ENCODE data around the gene JAK3. TPM values are rescaled to one million over a fixed set of nuclear protein-coding genes. Genes with fewer than 3 reads are reported as not detected.

JAK3 gene
- total and polyA plus RNA-seq, 2 of the 8 experiments (the other 6 are each of a cell fraction or from before 2014, with no cell fraction given) = 4.0 to 4.7 TPM

DNA sequence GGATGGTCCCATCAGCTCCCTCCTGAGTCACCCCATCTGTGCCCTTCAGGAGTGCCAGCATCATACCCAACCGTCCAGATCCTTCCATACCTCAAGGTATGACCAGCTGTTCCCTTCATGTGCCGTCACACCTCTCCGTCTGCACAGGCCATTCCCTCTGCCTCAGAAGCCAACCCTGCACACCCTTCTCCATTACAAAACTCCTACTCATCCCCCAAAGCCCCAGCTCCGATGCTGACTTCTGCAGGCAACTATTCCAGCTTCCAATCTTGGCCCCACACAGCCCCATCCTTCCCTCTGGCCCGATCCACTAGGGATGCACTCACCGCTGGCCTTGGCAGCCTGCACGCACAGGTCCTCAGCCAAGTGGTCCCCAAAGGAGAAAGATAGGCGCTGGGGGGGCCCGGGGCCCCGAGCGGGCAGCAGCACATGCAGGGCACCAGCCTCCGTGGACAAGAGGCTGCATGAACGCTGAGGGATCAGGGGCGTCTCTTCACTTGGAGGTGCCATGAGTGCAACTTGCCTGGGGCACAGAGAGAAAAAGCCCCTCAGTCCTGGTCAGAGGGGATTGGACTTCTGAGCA lies 3.8 kb downstream of the JAK3 start:
- no peak for FAIRE-seq
- H3K27me3 ChIP-seq (replicated peaks in 1 of 4; ENCODE audit: control insufficient read depth in 3 of 4, extremely low read depth in 1 of 4, insufficient read depth in 3 of 4, low read length in 3 of 4) = peaks cover 0 to 14% (median 5%) of the 10 kb centered on the region in 4 experiments; a peak in 5 of 7 replicates
- POLR2A ChIA-PET (ENCODE audit: partially characterized antibody) = interaction anchor here (0.5 to 12.5 kb wide), 3 partner anchors 12 to 592 kb away, joined by 3 to 133 read pairs (median 29); partner anchors contain the start of gene RPL18A
- TF ChIP-seq TEAD4 (IDR thresholded peaks at IDR 0.05; ENCODE audit: low read depth, low read length) = no peak
- TF ChIP-seq NRF1 (IDR thresholded peaks at IDR 0.05; ENCODE audit: low read depth, low read length) = no peak
- TF ChIP-seq TAF1 (IDR thresholded peaks at IDR 0.05; ENCODE audit: low read depth, low read length) = no peak
- TF ChIP-seq JUND (IDR thresholded peaks at IDR 0.05; ENCODE audit: low read length) = no peak
- TF ChIP-seq KDM5A (IDR thresholded peaks at IDR 0.05; ENCODE audit: low read length) = no peak
- no peak for TF ChIP-seq EGR1 (IDR thresholded peaks at IDR 0.05; ENCODE audit: borderline replicate concordance, low read depth, low read length)
- no peak for TF ChIP-seq SUZ12 (IDR thresholded peaks at IDR 0.05; ENCODE audit: low read length)
- no peak for TF ChIP-seq NANOG (IDR thresholded peaks at IDR 0.05; ENCODE audit: insufficient read depth, low read depth, low read length, poor library complexity, severe bottlenecking)
- no peak for TF ChIP-seq RBBP5 (IDR thresholded peaks at IDR 0.05; ENCODE audit: borderline replicate concordance, low read depth, low read length)
- no peak for TF ChIP-seq ZNF274 (IDR thresholded peaks at IDR 0.05; ENCODE audit: borderline replicate concordance, extremely low read depth, low read length)
- no peak for TF ChIP-seq YY1 (IDR thresholded peaks at IDR 0.05; ENCODE audit: low read depth, low read length)
- no peak for TF ChIP-seq EZH2 (IDR thresholded peaks at IDR 0.05; ENCODE audit: low read depth, low read length, severe bottlenecking)

More for the DNA sequence above, 3.8 kb downstream of the JAK3 start:
- no peaks in the 10 kb centered on the region for H3K79me1 ChIP-seq (ENCODE audit: low read depth, low read length)
- peaks cover 0 to 16% (median 4%) of the 10 kb centered on the region in 4 experiments; a peak in 5 of 7 replicates for H3K4me1 ChIP-seq (replicated peaks in 1 of 4; ENCODE audit: control insufficient read depth in 3 of 4, insufficient read depth in 4 of 4, low read length in 3 of 4)
- no peak overlapping the region for H3K18ac ChIP-seq (ENCODE audit: extremely low read depth, low read length)
- no peak overlapping the region for H3K14ac ChIP-seq (ENCODE audit: insufficient read length)
- no peak overlapping the region for H3K4me2 ChIP-seq (ENCODE audit: insufficient read depth in 1 of 2, low read depth in 2 of 2, low read length in 2 of 2)
- no peak overlapping the region for H3K56ac ChIP-seq (replicated peaks; ENCODE audit: insufficient read length, low read depth, low read length)
- H3K27ac ChIP-seq (ENCODE audit: low read depth, low read length) = no peak overlapping the region
- CTCF ChIA-PET (ENCODE audit: partially characterized antibody) = interaction anchor here (0.6 to 2.1 kb wide), 7 partner anchors 9 to 669 kb away, joined by 3 to 8 read pairs (median 3); partner anchors contain the start of gene RPL18A
- H4K5ac ChIP-seq (ENCODE audit: insufficient read length, low read depth, low read length) = no peak overlapping the region
- no peak overlapping the region for H4K91ac ChIP-seq (replicated peaks; ENCODE audit: insufficient read length, low read length)
- WGBS, 2 experiments (ENCODE audit: extremely low coverage in 1 of 2, insufficient coverage in 1 of 2, insufficient read length in 1 of 2, insufficient replicate concordance in 2 of 2, low coverage in 1 of 2, low lambda C conversion rate in 2 of 2, missing lambda C conversion rate in 1 of 2) = 88% methylated on average over 14 of the region's 14 CpGs; no CpG with 5 or more reads in 1 of the 2 experiments
- H3K9ac ChIP-seq (replicated peaks in 1 of 4; ENCODE audit: extremely low read depth in 1 of 4, low read depth in 3 of 4, low read length in 3 of 4) = no peak overlapping the region
- no peak overlapping the region for H3K23ac ChIP-seq (ENCODE audit: insufficient read length)
- H3K9me3 ChIP-seq (ENCODE audit: insufficient read depth in 2 of 2, low read depth in 1 of 2, low read length in 1 of 2) = no peaks in the 10 kb centered on the region
- no peak overlapping the region for H2AFZ ChIP-seq (ENCODE audit: low read length)
- H3K4me3 ChIP-seq (ENCODE audit: extremely low read depth in 1 of 4, insufficient read depth in 2 of 4, low read depth in 3 of 4, low read length in 4 of 4) = no peak overlapping the region
- H4K8ac ChIP-seq (ENCODE audit: extremely low read depth, insufficient read depth, low read length) = no peak overlapping the region
- H3K4ac ChIP-seq (replicated peaks; ENCODE audit: insufficient read length, low read depth, low read length) = no peak overlapping the region
- no peaks in the 10 kb centered on the region for H3K36me3 ChIP-seq (ENCODE audit: control insufficient read depth in 2 of 4, insufficient read depth in 4 of 4, low read length in 3 of 4)
- DNase-seq (ENCODE audit: low read depth in 1 of 2, low spot score in 2 of 2) = no peak
- peaks cover 14% of the 10 kb centered on the region for H3K23me2 ChIP-seq (ENCODE audit: low read depth, low read length)
- peaks cover 0 to 3% of the 10 kb centered on the region in 2 experiments for H4K20me1 ChIP-seq (replicated peaks in 1 of 2; ENCODE audit: control insufficient read depth in 1 of 2, insufficient read depth in 2 of 2, low read length in 2 of 2)
- H2BK5ac ChIP-seq (ENCODE audit: low read depth, low read length) = peak overlapping the region; percentile 66; the same call in 1 of the 2 replicates
- no peak overlapping the region for H2BK15ac ChIP-seq (ENCODE audit: low read length)
- H2BK20ac ChIP-seq (ENCODE audit: low read length) = no peak overlapping the region
- no peaks in the 10 kb centered on the region for H3K79me2 ChIP-seq (ENCODE audit: control insufficient read depth in 1 of 2, insufficient read depth in 2 of 2, low read length in 2 of 2)
- no peak overlapping the region for H2BK120ac ChIP-seq (replicated peaks; ENCODE audit: low read depth, low read length)
- H2AK5ac ChIP-seq (ENCODE audit: low read depth, low read length) = 0 out of 2 replicates have a peak overlapping the region, but pooled peaks have one; percentile 82
- peak overlapping the region; percentile 68; the same call in 1 of the 2 replicates for H2BK12ac ChIP-seq (ENCODE audit: low read depth, low read length)

Data from H1 (cell line).